Colonic mucosa (tissue), 4 donors: ENCODE data around the gene CORO6. TPM values are rescaled to one million over a fixed set of nuclear protein-coding genes. Genes with fewer than 3 reads are reported as not detected.

Experiments
- DNase-seq: peaks from one replicate; pipeline ENCODE4 v3.0.0-alpha.2; 2020
- H3K27ac ChIP-seq: fragments of 200-600 bp; one replicate; pipeline ENCODE4 v1.8.0; 2021
- H3K27me3 ChIP-seq: fragments of 200-600 bp; one replicate; pipeline ENCODE4 v1.8.0; 2021
- H3K36me3 ChIP-seq: fragments of 200-600 bp; one replicate; pipeline ENCODE4 v1.8.0; 2021
- H3K4me1 ChIP-seq: fragments of 200-600 bp; one replicate; pipeline ENCODE4 v1.8.0; 2021; ENCODE audit warnings: mild to moderate bottlenecking
- H3K4me3 ChIP-seq: fragments of 200-600 bp; one replicate; pipeline ENCODE4 v1.8.0; 2021
- H3K9ac ChIP-seq, 2 donors: one replicate each; pipeline ENCODE4 v1.7.0; 2013; ENCODE audit warnings: control low read depth in 2 of 2, low read depth in 2 of 2, low read length in 2 of 2
- H3K9me3 ChIP-seq: fragments of 200-600 bp; one replicate; pipeline ENCODE4 v1.8.0; 2021
- CTCF ChIP-seq: fragments of 200-600 bp; IDR thresholded peaks from one replicate; pipeline ENCODE4 v1.8.0; 2022; ENCODE audit warnings: antibody characterized with exemption, mild to moderate bottlenecking
- intact Hi-C: fragments of 100-400 bp; cut with DNase I; formaldehyde crosslinking; loops from one replicate; pipeline ENCODE4 v1.14.1; 2022
- total RNA-seq, 2 donors: library from RNA; stranded (reverse); fragmentation: NEBNext Ultra II Directional in 1 of 2; extraction: Animal tissue kit (Norgen Biotek cat#: 25700) in 1 of 2; gene quantifications; one replicate each; pipeline ENCODE4 v1.2.1, GENCODE V29; 2021
- donor health status: healthy.
- donor health status: DM: no; HTN: no; CAD: no.
- donor health status: DM: no; HTN: no; CAD: no.

CORO6 gene
- total RNA-seq, 2 donors from 2014 or later = 0.62 to 2.5 TPM

- H3K9ac ChIP-seq = peak overlapping the region in 1 of 2 donors; percentile 56
- no peak for TF ChIP-seq CTCF
- no peaks in the 10 kb centered on the region for H3K9me3 ChIP-seq
- H3K4me1 ChIP-seq = peaks cover 4% of the 10 kb centered on the region
- peaks cover 6% of the 10 kb centered on the region for H3K36me3 ChIP-seq
- no peak overlapping the region for H3K4me3 ChIP-seq
- intact Hi-C loops = no loop called here
- DNase-seq = peak; percentile 16
- H3K27ac ChIP-seq = peak overlapping the region; percentile 57
- no peaks in the 10 kb centered on the region for H3K27me3 ChIP-seq
Observed at GRCh38 chr17:29573871-29574731, 48.6 kb downstream of the CORO6 start.

GRCh38 chr17:29573558-29573869 lies 49.2 kb downstream of the CORO6 start:
- Histone ChIP-seq H3K4me3 (no peak overlapping the region), H3K9ac (peak overlapping the region in 1 of 2 donors; percentile 6), H3K36me3 (peaks cover 6% of the 10 kb centered on the region), H3K9me3 (no peaks in the 10 kb centered on the region), H3K27ac (no peak overlapping the region), H3K27me3 (no peaks in the 10 kb centered on the region), H3K4me1 (peaks cover 4% of the 10 kb centered on the region)
- no peak for TF ChIP-seq CTCF
- DNase-seq = no peak
- intact Hi-C loops = no loop called here

GRCh38 chr17:29572691-29573557 lies 49.8 kb downstream of the CORO6 start:
- DNase-seq = peak; percentile 47
- TF ChIP-seq CTCF = peak; percentile 26
- intact Hi-C loops = no loop called here
- Histone ChIP-seq H3K9me3 (no peaks in the 10 kb centered on the region), H3K27ac (no peak overlapping the region), H3K27me3 (no peaks in the 10 kb centered on the region), H3K36me3 (peaks cover 6% of the 10 kb centered on the region), H3K9ac (peak overlapping the region in 1 of 2 donors; percentile 6), H3K4me1 (peaks cover 4% of the 10 kb centered on the region), H3K4me3 (peak overlapping the region; percentile 3)

- Histone ChIP-seq H3K9me3 (no peaks in the 10 kb centered on the region), H3K27ac (no peak overlapping the region), H3K9ac (peak overlapping the region in 1 of 2 donors; percentile 29), H3K27me3 (no peaks in the 10 kb centered on the region), H3K4me3 (peak overlapping the region; percentile 3), H3K36me3 (peaks cover 6% of the 10 kb centered on the region), H3K4me1 (peaks cover 4% of the 10 kb centered on the region)
- intact Hi-C loops = no loop called here
- TF ChIP-seq CTCF = no peak
- peak; percentile 19 for DNase-seq
Observed at GRCh38 chr17:29571883-29572681, 50.6 kb downstream of the CORO6 start.

- H3K27me3 ChIP-seq = no peaks in the 10 kb centered on the region
- H3K9ac ChIP-seq = no peak overlapping the region
- DNase-seq = peak; percentile 16
- H3K36me3 ChIP-seq = peaks cover 6% of the 10 kb centered on the region
- H3K9me3 ChIP-seq = no peaks in the 10 kb centered on the region
- H3K4me1 ChIP-seq = peaks cover 4% of the 10 kb centered on the region
- H3K27ac ChIP-seq = no peak overlapping the region
- TF ChIP-seq CTCF = no peak
- no peak overlapping the region for H3K4me3 ChIP-seq
- intact Hi-C loops = no loop called here
Observed at GRCh38 chr17:29571486-29571882, 51.2 kb downstream of the CORO6 start.
